DMS53 treated with DMSO at 0.1 percent for 48 hours (cell line): Measurements from ENCODE around the gene CHST15.

Source experiments
- DNase-seq: peaks from one replicate; lab custom pipeline; 2025; ENCODE audit not compliant: unreplicated experiment; lab: John Stamatoyannopoulos, UW

The CHST15 gene

DNA sequence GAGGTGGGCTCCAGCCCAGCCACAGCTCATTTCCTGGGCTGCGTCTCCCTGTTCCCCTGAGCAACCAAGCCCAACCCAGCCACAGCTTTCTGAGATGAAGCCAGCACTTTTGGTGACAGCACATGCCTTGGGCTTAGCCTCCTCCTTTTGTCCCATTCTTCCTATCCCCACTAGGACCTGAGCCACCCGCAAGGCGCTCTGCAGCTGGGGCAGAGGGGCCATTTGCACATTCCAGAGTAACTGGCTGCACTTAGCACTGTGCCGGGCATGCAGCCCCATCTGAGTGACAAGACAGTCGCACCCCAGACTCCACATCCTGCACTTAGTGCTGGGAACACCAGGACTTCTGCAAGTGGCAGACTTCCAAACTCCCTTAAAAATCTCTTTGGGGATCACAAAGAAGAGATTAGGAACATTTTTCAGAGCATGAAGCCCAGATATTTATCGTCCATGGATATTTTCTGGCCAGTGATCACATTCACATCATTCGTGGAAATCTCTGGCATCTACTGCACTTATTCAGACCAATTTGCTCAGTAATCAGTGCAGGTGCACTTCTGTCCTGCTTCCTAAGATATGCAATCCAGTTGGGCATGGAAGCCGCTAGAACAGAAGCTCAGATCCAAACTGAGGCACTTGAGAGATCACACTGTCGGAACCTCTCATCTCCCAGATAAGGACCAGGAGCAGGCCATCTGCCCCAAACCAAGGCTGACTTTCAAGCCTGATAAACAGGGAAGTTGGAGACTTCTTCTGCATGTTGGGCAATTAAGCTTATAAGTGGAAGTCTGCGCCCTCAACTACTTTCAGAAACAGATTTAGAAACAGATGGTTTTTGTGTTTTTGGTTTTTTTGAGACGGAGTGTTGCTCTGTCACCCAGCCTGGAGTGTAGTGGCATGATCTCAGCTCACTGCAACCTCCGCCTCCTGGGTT is 26.4 kb downstream of the CHST15 start:
- no peak for DNase-seq

DNA sequence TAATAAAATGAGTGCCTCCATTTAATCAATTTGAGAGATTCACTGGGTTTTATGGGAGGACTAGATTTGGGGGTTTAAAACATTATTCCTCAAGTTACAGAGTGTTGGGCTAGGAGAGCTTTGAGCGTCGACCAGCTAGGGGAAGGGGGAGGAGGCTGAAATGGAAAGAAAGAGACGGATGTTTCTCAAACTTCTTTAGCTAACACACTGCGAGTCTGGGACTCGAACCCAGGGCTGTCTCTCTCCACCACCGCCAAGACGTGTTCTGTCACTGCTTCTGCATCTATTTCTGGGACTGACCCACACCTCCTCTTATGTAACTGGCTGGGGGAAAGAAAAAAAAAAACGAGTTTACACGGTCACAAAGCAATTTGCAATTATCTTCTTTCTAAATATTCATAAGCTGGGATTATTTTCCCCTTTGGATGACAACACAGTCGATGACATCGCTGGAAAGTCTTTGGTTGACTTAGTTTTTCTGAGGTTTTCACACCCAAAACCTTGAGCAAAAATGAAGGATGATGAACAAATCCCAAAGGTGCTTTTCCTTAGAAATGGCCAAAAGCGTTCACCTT is 27.2 kb downstream of the CHST15 start:
- DNase-seq = no peak

DNA sequence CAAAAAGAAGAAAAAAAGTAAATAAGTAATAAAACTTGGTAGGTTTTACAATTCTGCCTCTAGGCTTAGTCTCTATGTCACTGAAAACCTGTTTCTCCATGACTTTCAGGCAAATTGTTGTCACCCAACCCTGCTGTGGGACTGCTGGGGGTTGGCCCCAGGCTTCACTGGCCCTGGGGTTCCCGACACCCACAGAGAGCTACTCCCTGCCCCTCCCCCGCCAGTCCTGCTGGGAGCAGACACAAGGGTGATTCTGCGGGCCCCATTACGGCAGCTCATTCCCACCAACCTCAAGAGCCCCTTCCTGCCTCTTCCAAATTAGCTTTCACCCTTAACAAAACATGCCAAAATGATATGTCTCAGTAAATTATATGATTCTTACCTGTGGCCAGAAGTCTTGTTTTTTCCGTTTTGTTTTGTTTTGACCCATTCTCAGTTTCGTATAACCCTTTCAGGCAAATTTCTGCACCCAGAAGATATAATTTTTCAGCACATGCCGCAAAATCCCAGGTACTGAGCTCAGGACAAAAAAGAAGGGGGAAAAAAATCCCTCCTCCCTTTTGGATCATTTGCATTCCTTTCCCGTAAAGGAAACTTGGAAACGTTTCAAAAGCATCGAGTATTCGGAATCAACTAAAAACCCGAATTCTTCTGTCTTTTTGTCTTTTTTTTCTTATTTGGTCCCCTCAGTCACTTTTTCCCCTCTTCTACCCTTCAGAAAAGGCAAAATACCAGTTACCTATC is 27.8 kb downstream of the CHST15 start:
- DNase-seq = no peak

DNA sequence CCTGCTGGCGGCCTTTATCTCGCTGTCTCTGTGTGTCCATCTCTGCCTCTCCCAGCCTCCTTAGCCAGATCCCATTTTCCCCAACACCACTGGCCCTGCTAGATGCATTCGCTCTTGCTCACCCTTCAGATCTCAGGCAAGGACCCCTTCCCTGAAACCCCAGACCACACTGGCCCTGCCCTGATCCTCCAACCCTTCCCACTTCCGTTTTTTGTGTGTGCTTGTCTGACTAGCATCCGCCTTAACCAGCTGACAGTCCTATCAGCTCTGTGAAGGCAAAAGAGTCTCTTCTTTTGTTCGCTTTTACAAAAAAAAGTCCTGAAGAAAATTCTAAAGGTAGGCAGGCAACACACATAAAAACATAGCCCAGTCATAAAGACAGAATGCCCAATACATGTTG is 28.7 kb downstream of the CHST15 start:
- DNase-seq = no peak

DNA sequence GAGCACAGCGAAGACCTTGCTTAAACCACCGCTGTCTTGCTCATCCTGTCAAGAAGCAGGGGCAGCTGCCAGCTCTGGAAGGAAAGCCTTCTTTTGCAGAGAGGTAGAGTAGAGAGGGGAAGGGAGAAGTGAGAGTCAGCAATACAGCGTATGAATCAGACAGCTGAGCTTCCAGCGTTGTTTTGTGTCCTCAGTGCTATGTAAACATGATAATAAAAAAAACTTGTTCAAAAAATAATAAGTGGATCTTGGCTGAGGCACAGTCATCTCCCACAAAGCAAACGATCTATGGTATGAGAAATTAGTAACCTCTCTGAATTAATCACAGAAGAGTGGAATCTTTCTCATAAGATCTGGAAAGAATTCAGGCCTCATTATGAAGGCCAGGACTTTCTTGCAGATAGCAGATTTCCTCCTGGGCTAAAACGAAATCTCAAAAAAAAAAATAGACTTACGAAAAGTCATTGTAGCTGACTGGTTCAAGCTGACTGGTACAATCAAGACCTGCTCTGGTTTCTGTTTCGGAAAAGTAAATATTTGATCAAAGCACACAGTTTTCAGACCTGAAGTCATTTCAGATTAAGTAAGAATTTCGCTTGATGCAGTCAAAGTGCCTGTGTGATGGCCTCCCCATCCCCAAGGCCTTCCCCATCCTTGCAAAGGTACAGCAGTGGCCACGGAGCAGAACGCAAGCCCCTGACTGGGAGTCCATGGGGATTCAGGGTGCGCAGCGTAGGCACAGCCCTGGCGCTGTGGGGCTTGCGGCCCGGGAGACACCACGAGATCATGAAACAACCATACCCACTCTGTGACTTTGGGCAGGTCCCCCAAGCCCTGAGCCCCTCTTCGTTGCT is 29.4 kb downstream of the CHST15 start:
- no peak for DNase-seq

DNA sequence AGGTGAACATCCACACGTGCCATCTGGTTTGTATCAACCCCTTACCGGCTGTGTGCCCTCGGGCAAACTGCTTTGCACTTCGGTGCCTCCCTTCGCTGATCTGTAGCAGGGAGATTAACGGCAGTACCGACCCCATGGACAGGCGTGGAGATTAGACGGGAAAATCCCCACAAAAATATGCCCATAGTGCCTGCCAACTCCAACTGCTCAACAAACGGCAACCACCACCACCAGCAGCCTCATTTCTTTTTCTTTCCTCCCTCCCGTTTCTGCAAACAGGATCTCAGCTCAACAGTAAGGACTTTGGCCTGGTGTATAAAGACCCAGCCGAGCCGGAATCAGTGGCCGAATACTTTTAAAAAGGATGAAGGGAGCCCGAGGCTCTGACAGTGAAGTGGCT is 31.0 kb downstream of the CHST15 start:
- no peak for DNase-seq

DNA sequence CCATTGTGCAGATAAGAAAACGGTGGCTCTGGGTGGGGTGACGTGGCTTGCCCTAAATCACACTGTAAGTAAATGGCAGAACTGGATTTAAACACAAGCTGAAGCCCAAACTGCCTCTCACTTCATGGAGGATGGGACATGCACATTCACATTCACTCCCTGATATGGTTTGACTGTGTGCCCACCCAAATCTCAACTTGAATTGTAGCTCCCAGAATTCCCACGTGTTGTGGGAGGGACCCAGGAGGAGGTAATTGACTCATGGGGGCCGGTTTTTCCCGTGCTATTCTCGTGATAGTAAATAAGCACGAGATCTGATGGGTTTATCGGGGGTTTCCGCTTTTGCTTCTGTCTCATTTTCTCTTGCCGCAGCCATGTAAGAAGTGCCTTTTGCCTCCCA is 32.4 kb downstream of the CHST15 start:
- DNase-seq = no peak

DNA sequence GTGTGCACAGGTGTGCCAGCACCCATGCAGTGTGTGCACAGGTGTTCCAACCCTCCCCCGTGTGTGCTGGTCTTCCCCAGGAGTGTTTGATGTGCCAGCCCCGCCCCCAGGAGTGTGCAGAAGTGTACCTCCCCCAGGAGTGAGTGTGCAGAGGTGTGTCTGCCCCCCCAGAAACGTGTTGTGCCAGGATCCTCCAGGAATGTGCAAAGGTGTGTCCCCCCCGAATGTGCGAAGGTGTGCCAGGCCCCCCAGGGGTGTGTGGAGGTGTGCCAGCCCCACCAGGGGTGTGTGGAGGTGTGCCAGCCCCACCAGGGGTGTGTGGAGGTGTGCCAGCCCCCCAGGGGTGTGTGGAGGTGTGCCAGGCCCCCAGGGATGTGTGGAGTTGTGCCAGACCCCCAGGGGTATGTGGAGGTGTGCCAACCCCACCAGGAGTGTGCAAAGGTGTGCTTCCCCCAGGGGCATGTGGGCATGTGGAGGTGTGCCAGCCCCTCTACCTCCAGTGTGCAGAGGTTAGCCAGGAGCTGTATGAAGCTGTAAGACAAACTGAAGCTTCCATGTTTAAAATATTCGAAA is 33.2 kb downstream of the CHST15 start:
- DNase-seq = no peak

DNA sequence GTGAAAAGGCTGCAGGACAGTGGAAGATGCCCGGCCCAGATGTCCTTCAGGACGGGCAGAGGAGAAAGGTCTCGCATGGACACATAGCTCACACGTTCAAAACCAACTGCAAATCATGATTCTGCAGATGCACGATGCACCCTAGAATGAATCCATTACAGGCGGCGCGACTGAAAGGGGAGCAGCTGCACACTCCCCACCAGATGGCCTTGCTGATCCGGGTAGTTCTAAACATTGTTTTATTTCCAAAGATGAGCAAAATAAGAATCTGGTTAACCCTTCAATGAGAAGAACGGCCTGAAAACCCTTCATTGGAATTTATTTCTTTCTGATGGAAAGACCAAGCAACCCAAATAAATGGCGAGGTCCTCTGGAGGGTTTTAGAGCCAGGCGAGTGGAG is 33.8 kb downstream of the CHST15 start:
- DNase-seq = no peak

DNA sequence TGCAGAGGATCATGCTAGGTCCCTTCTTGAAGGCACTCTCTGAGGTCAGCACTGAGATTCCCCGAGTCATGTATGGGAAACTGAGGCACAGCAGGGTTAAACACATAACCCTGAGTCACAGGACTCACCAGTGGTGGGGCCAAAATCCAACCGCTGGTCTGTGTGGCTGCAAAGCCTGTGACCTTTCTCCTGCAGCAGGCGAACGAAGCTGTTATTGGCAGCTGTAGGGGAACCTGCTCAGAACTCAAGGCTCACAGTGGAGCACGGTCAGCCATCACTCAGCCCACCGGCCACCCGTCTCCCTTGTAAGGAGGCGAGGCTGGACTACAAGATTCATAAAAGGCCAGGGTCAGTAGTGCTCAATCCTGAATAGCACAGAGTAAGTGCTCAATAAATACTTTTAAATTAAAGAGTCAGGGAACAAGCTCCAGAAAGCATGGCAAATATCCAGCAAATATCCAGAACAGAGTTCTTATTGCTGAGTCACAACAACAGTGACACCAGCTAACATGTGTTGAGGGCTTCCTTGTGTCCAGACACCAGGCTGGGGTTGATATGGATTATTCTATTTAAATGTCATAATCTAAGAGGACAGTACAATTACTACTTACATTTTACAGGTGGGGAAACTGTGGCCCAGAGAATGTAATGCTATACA is 34.9 kb downstream of the CHST15 start:
- no peak for DNase-seq

DNA sequence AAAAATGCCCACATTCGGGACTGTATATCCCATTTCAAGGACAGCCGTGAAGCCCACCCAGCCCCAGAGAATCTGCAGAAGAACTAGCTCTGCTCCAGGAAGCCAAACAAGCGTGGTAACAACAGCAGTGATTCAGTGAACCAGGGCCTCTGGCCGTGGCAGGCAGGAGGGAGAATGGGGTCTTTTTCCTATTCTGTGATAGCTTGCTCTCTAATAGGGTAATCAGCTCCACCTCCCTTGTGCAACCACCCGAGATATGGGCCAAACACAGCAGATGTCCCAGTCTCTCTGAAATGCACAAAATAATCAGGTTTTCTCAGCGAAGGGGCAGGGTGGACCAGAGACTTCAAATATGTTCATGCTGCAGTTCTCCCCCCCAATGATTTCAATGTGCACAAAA is 35.8 kb downstream of the CHST15 start:
- DNase-seq = no peak

DNA sequence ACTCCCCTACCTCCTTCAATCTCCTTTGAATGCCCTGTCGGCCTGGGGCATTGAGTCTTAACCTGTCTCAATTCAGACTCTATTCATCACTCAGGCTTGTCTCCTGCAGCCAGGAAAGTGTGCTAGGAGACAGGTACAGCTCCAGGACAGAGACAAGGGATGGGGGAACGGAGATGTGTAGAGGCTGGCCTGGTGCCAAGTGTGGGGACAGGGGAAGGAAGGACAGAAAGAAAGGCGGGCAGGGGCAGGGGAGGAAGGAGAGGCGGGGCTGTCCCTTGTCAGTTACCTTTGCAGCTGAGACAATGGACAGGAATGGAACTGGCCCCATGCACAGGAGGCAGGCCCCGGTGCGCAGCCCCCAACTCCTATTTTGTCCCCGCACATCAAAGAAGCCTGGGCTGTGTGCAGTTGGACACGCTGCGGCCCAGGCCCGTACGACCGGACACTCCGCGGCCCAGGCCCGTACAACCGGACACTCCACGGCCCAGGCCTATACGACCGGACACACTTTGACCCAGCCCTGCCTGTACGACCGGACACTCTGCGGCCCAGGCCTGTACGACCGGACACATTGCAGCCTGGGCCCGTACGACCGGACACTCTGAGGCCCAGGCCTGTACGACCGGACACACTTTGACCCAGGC is 36.9 kb downstream of the CHST15 start:
- DNase-seq = no peak

DNA sequence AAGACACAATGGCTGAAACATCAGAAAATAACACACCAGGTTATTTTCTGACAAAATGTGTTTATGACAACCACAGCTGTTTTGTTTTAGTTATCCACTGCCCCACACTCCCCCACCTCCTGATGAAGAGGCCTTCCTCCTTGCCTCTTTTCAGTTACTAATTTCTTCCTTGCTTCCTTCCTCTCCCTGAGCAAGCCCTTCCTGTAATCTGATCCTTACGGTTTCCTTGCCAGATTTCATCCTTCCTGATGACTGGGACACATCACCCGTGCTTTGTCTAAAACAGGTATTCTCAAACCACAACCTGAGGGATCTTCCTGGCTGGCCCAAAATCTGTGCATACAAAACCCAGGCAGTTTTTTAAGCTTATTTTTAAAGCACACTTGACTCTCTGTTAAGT is 39.4 kb downstream of the CHST15 start:
- DNase-seq = no peak

DNA sequence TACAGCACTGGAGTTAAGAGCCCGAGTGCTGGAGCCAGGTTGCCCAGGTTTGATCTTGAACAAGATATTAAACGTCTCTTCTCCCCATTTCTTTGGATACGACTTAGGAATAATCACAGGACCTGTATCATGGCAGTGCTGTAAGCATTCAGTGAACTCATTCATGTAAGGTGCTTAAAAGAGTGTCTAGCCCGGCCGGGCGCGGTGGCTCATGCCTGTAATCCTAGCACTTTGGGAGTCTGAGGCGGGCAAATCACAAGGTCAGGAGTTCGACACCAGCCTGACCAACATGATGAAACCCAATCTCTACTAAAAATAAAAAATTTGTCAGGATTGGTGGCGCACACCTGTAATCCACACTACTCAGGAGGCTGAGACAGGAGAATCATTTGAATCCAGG is 40.8 kb downstream of the CHST15 start:
- DNase-seq = no peak

DNA sequence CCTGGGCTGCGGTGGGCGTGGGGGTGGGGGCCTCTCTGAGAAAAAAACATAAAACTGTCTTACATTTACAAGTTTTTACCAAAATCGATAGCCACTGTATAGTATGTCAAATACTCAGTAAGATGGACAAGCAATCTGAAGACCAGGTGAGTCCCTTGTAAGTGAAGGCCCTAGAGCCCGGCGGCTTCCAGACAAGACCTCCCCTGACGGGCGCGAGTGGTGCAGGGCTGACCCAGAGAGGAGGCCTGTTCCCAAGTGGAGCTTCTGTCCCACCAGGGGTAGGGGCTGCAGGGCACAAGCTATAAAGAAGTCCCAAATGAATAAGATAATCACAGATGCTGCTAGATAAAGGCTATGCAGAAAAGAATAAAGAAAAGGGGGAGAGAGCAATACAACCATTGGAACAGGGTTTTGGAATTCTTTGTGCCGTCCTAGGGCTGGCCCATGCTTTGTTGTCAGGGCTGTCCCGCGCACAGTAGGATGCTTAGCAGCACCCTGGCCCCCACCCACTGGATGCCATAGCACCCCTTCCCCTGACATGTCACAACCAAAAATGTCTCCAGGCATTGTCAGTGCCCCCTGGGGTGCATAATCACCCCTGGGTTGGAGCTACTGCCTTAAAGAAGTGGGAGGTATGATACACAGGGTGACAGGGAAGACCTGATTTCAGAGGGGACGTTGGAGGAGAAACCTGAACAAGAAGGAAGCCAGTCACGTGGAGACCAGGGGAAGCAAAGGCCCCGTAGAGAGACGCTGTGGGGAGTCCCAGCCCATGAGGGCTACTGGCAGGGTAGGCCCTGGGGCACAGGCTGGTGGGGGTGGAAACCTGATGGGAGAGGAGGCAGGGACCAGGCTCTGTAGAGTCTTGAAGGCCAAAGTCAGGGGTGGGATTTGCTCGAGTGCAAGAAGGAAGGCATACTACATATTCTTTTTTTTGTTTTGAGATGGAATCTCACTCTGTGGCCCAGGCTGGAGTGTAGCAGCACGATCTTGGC is 43.1 kb downstream of the CHST15 start:
- no peak for DNase-seq

DNA sequence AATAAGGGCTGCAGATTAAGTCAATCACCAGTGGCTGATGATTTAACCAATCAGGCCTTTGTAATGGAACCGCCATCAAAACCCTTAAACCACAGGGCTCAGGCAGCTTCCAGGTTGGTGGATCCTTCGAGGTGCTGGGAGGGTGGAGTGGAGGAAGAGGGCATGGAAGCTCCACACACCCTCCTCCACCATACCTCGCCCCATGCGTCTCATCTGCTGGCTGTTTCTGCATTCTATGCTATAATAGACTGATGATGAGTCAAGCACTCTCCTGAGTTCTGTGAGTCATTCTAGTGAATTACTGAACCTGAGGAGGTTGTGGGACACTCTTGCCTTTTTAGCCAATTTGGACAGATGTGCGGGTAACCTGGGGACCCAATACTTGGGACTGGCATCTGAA is 43.9 kb downstream of the CHST15 start:
- no peak for DNase-seq

DNA sequence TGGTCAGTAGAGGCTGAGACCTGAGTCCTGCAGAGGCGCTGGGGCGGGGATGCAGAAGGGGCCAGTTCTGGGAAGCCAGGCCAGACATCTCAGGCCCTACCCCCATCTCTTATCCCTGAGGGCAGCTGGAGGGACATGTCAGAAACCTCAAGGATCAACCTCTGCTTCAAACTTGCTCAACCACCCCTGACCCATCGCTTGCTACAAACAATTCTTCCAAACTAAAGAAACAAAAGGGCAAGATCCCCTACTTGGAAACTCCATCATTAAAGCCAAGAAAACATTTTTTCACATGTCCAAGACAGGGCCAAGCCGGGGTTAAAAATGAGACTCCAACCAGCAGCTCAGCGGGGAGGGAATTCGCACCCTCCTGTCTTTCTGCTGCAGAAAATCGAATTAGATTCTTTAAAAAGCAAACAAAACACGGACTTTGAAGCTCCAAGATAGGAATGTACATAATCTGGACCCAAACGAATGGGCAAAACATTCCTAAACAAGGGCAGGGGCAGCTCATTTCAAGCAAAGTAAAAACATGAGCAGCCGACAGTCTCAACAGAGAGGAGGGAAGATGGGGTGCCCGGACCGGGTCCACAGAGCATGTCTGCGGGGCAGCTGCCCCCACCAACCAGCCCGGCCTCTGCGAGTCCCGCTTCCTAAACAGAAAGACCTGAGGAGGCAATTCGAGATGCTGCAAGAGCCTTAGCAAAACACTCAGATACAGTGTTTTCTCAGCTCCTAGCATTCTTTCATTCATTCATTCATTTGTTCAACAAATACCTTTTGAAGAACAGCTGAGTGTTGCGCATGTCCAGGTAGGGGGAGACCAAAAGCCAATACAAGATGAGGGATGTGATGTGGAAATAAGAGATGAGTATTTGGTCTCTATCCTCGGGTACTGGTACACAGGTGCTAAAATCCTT is 44.8 kb downstream of the CHST15 start:
- no peak for DNase-seq
